Ishikawa (cell line): ENCODE measurements around the gene METTL1.

ENCODE experiments used
- CEBPB ChIP-seq: IDR thresholded peaks from 2 replicates; pipeline ENCODE4 v1.6.1; 2012
- CREB1 ChIP-seq: IDR thresholded peaks from 2 replicates; pipeline ENCODE4 v1.6.1; 2012; ENCODE audit warnings: low read depth
- EP300 ChIP-seq: IDR thresholded peaks from 2 replicates; pipeline ENCODE4 v1.6.1; 2012; ENCODE audit warnings: borderline replicate concordance
- FOXM1 ChIP-seq: IDR thresholded peaks from 2 replicates; pipeline ENCODE4 v1.6.1; 2012; ENCODE audit warnings: low read depth, borderline replicate concordance
- RAD21 ChIP-seq: IDR thresholded peaks from 2 replicates; pipeline ENCODE4 v1.6.1; 2012; ENCODE audit warnings: low read depth
- TAF1 ChIP-seq: IDR thresholded peaks from 2 replicates; pipeline ENCODE4 v1.6.1; 2012; ENCODE audit warnings: low read depth, mild to moderate bottlenecking
- YY1 ChIP-seq: IDR thresholded peaks from 2 replicates; pipeline ENCODE4 v1.6.1; 2012; ENCODE audit warnings: low read depth
- TF ChIP-seq, protein P1 (sequence below): IDR thresholded peaks from 2 replicates; pipeline ENCODE4 v1.6.1; 2012
- TF ChIP-seq, protein P2 (sequence below): IDR thresholded peaks from 2 replicates; pipeline ENCODE4 v1.6.1; 2012; ENCODE audit warnings: low read depth, mild to moderate bottlenecking

DNA sequence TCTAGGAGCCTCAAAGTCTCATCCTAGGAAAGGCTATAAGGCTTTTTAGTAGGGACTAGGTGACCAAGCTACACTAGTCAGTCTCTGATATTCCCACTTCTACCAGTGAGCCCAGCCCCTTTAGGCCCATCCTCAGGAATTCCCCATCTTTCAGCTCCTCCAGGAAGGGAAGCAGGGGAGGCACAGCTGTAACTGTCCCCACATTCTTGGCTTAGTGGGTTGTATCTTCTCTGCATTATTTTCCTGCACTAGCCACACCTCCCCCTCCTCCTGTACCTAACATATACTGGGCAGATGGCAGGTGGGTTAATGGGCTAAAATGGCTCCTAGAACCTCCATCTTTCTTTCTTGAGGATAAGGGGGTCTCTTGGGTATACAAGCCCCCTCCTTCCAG lies 4.6 kb downstream of the METTL1 start:
- no peak for TF ChIP-seq CREB1
- TF ChIP-seq YY1, result no peak
- TF ChIP-seq, protein P1, sequence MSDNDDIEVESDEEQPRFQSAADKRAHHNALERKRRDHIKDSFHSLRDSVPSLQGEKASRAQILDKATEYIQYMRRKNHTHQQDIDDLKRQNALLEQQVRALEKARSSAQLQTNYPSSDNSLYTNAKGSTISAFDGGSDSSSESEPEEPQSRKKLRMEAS, result no peak
- no peak for TF ChIP-seq EP300
- no peak for TF ChIP-seq TAF1
- TF ChIP-seq FOXM1, result no peak
- TF ChIP-seq, protein P2, sequence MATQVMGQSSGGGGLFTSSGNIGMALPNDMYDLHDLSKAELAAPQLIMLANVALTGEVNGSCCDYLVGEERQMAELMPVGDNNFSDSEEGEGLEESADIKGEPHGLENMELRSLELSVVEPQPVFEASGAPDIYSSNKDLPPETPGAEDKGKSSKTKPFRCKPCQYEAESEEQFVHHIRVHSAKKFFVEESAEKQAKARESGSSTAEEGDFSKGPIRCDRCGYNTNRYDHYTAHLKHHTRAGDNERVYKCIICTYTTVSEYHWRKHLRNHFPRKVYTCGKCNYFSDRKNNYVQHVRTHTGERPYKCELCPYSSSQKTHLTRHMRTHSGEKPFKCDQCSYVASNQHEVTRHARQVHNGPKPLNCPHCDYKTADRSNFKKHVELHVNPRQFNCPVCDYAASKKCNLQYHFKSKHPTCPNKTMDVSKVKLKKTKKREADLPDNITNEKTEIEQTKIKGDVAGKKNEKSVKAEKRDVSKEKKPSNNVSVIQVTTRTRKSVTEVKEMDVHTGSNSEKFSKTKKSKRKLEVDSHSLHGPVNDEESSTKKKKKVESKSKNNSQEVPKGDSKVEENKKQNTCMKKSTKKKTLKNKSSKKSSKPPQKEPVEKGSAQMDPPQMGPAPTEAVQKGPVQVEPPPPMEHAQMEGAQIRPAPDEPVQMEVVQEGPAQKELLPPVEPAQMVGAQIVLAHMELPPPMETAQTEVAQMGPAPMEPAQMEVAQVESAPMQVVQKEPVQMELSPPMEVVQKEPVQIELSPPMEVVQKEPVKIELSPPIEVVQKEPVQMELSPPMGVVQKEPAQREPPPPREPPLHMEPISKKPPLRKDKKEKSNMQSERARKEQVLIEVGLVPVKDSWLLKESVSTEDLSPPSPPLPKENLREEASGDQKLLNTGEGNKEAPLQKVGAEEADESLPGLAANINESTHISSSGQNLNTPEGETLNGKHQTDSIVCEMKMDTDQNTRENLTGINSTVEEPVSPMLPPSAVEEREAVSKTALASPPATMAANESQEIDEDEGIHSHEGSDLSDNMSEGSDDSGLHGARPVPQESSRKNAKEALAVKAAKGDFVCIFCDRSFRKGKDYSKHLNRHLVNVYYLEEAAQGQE, result no peak
- no peak for TF ChIP-seq RAD21
- no peak for TF ChIP-seq CEBPB
